ENCODE measurements around the gene STX2. TPM values are rescaled to one million over a fixed set of nuclear protein-coding genes. Genes with fewer than 3 reads are reported as not detected.

The STX2 gene
- total RNA-seq, 1 donor from 2014 or later = 33.0 TPM

DNA sequence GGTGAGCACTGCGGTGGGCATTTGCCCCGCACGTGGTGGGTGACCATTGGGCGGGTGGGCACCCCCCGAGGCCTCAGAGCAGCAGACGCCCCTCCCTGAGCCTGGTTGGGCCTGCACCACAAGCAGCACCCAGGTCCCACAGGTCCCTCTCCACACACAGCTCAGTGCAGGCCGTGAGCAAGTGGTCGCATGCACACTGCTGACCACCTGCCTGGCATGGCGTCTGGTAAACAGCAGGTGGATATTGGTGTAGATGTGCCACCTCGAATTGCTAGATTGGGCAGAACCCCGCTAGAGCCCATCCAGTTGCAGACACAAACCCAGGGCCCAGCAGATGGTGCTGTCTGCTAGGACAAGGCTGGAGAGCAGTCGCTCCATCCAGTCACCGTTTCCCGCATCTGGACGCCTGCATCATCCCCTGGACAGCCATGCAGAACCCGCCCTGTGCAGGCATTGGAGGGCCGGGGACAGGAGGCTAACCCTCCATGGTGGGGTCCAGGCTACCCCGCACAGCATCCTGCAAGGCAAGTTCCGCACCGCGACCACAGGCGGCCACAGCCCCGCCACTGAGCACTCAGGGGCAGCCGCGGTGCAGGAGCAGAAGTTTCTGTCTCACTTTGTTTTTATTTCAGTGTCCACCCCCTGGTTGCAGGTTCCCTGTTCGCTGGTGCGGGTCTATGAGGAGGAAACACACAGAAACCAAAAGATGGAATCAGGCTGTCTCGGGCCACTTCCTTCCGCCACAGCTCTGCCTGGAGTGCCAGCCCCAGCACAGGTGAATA is 77.3 kb downstream of the STX2 start:
- FAIRE-seq (no peak), DNase-seq (ENCODE audit: low read depth) (peak; percentile 14)
- Histone ChIP-seq H3K4me2 (ENCODE audit: low read length) (no peak overlapping the region), H2AFZ (ENCODE audit: low read depth, low read length) (no peak overlapping the region), H3K4me1 (ENCODE audit: insufficient read depth, low read length) (no peaks in the 10 kb centered on the region), H3K27me3 (ENCODE audit: insufficient read depth, low read length) (no peaks in the 10 kb centered on the region), H3K27ac (ENCODE audit: low read depth, low read length) (no peak overlapping the region), H3K36me3 (ENCODE audit: insufficient read depth, low read length) (no peaks in the 10 kb centered on the region), H3K4me3 (ENCODE audit: insufficient read depth, low read depth, low read length) (no peak overlapping the region), H4K20me1 (ENCODE audit: insufficient read depth, low read length) (no peaks in the 10 kb centered on the region), H3K79me2 (ENCODE audit: insufficient read depth, low read length) (no peaks in the 10 kb centered on the region), H3K9ac (ENCODE audit: low read length) (no peak overlapping the region), H3K9me3 (ENCODE audit: insufficient read depth, low read depth, low read length) (peaks cover 17% of the 10 kb centered on the region)
- no peaks in the 10 kb centered on the region for H3K36me3 Mint-ChIP-seq (ENCODE audit: low read depth, unreplicated experiment)
- no peak overlapping the region for H3K4me3 Mint-ChIP-seq (ENCODE audit: unreplicated experiment)
- H3K4me1 Mint-ChIP-seq (ENCODE audit: low read depth, unreplicated experiment) = no peaks in the 10 kb centered on the region
- no peak overlapping the region for H3K27ac Mint-ChIP-seq (ENCODE audit: unreplicated experiment)
- peaks cover 8% of the 10 kb centered on the region for H3K27me3 Mint-ChIP-seq (ENCODE audit: low read depth, unreplicated experiment)
- no peaks in the 10 kb centered on the region for H3K9me3 Mint-ChIP-seq (ENCODE audit: unreplicated experiment)
- no peak for TF ChIP-seq EZH2 (IDR thresholded peaks at IDR 0.05; ENCODE audit: insufficient read depth, low read length)
- TF ChIP-seq, protein P1, sequence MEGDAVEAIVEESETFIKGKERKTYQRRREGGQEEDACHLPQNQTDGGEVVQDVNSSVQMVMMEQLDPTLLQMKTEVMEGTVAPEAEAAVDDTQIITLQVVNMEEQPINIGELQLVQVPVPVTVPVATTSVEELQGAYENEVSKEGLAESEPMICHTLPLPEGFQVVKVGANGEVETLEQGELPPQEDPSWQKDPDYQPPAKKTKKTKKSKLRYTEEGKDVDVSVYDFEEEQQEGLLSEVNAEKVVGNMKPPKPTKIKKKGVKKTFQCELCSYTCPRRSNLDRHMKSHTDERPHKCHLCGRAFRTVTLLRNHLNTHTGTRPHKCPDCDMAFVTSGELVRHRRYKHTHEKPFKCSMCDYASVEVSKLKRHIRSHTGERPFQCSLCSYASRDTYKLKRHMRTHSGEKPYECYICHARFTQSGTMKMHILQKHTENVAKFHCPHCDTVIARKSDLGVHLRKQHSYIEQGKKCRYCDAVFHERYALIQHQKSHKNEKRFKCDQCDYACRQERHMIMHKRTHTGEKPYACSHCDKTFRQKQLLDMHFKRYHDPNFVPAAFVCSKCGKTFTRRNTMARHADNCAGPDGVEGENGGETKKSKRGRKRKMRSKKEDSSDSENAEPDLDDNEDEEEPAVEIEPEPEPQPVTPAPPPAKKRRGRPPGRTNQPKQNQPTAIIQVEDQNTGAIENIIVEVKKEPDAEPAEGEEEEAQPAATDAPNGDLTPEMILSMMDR (IDR thresholded peaks at IDR 0.05; ENCODE audit: insufficient read depth, low read depth, low read length) = peak; percentile 44

DNA sequence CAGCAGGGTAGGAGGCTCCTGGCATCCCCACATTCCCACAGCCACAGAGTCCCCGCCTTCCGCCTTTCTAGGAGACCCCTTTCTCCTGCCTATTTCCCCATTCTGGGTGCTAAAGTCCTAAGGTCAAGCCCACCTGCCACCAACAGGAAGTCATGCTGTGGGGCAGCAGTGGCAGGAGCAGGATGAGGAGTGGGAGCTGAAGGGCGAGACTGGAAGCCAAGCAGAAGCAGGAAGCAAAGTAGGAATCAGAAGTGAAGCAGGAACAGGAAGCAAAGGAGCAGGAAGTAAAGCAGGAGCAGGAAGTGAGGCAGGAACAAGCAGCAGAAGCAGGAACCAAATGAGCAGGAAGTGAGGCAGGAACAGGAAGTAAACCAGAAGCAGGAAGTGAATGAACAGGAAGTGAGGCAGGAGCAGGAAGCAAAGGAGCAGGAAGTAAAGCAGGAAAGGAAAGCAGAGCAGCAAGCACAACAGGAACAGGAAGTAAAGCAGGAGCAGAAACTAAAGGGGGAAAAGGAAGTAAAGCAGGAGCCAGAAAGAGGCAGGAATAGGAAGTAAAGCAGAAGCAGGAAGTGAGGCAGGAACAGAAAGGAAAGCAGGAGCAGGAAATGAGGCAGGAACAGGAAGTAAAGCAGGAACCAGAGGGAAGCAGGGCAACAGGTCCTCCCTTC is 84.7 kb downstream of the STX2 start:
- no peak overlapping the region for H3K4me2 ChIP-seq (ENCODE audit: low read length)
- H3K27me3 ChIP-seq (ENCODE audit: insufficient read depth, low read length) = no peaks in the 10 kb centered on the region
- H3K27ac ChIP-seq (ENCODE audit: low read depth, low read length) = no peak overlapping the region
- no peaks in the 10 kb centered on the region for H3K4me1 ChIP-seq (ENCODE audit: insufficient read depth, low read length)
- Mint-ChIP-seq H3K9me3 (ENCODE audit: unreplicated experiment) (no peaks in the 10 kb centered on the region), H3K36me3 (ENCODE audit: low read depth, unreplicated experiment) (no peaks in the 10 kb centered on the region), H3K4me3 (ENCODE audit: unreplicated experiment) (no peak overlapping the region), H3K27me3 (ENCODE audit: low read depth, unreplicated experiment) (peaks cover 21% of the 10 kb centered on the region), H3K4me1 (ENCODE audit: low read depth, unreplicated experiment) (no peaks in the 10 kb centered on the region), H3K27ac (ENCODE audit: unreplicated experiment) (no peak overlapping the region)
- H2AFZ ChIP-seq (ENCODE audit: low read depth, low read length) = no peak overlapping the region
- FAIRE-seq (no peak), DNase-seq (ENCODE audit: low read depth) (no peak)
- H4K20me1 ChIP-seq (ENCODE audit: insufficient read depth, low read length) = no peaks in the 10 kb centered on the region
- H3K9me3 ChIP-seq (ENCODE audit: insufficient read depth, low read depth, low read length) = no peaks in the 10 kb centered on the region
- no peak overlapping the region for H3K9ac ChIP-seq (ENCODE audit: low read length)
- no peaks in the 10 kb centered on the region for H3K36me3 ChIP-seq (ENCODE audit: insufficient read depth, low read length)
- TF ChIP-seq EZH2 (IDR thresholded peaks at IDR 0.05; ENCODE audit: insufficient read depth, low read length) = no peak
- TF ChIP-seq, protein P1 (IDR thresholded peaks at IDR 0.05; ENCODE audit: insufficient read depth, low read depth, low read length) = no peak
- no peaks in the 10 kb centered on the region for H3K79me2 ChIP-seq (ENCODE audit: insufficient read depth, low read length)
- no peak overlapping the region for H3K4me3 ChIP-seq (ENCODE audit: insufficient read depth, low read depth, low read length)
